Ovary (tissue), 3 donors: Measurements from ENCODE around the gene PROM2.

ENCODE experiments used
- CTCF ChIP-seq, 3 donors: fragments of 450-650 bp in 2 of 3; fragments of 200-600 bp in 1 of 3; IDR thresholded peaks; one replicate each; pipeline versions ENCODE4 v1.5.1 to v1.8.0; 2016 to 2022; ENCODE audit warnings: antibody characterized with exemption in 3 of 3, mild to moderate bottlenecking in 1 of 3
- POLR2A ChIP-seq: fragments of 450-650 bp; IDR thresholded peaks from one replicate; pipeline ENCODE4 v1.6.1; 2017; ENCODE audit warnings: antibody characterized with exemption, mild to moderate bottlenecking, moderate library complexity
- donor health status: DM: no; HTN: no; CAD: no.

DNA sequence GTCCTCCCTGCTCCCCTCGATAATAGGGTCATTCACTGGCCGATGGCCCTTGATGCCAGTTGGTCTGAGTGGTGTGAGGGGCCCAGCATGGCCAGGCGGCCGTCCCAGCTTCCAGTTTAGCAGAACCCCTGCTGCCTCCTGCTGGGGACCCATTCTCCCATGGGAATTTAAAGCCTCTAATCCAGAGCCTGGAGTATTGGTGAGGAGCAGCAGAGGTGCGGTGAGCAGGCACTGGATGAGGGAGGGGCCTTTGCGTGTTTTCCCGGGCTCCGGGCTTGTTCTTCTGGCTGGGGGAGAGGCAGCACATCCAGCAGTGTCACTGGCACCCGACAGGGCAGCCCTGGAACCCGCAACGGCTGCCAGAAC is 40.3 kb downstream of the PROM2 start:
- TF ChIP-seq CTCF (IDR thresholded peaks at IDR 0.05) (no peak), POLR2A (no peak)
